ENCODE data around the gene CLK2. TPM values are rescaled to one million over a fixed set of nuclear protein-coding genes. Genes with fewer than 3 reads are reported as not detected.

CLK2 gene
- total and polyA plus RNA-seq, 2 experiments from 2014 or later: 27.2 to 54.6 TPM

DNA sequence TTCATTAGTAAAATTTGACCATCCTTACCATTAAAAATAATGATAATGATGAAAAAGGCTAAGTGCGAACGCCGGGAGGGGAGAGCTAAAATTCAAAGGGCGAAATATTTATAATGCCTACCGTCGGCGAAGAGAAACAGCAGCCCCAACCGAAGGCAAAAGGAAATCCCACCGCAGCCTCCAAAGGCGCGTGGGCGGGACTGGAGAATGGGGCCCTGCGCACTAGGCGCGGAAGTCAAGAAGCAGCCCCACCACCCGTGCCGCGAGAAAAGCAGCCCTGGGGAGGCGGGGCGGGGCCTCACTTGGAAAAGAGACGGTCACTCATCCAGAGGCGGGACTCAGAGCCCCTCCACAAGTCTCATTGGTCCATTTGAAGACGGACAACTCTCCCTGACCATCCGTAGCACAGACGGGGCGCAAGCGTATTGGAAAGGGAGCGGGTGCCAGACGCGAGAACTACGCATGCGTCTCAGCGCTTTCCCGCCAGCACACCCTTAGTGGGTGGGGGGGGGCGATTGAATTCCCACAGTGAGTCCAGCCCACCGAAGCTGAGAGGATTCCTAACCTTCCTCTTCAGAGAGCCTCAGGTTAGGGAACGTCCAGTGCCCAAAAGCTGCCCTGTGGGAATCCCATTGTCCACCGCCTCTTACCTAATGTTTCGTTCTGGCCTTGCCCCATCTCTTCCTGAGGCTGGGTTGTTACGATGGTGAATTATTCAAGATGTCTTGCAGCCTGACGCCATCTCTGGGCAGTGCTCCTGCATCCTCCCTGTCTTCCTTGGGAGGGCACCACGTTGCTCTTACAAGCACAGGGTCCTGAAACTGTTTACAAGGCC, 45.8 kb downstream of the CLK2 start:
- peaks cover 11% of the 10 kb centered on the region for H3K79me2 ChIP-seq (replicated peaks; ENCODE audit: insufficient read depth)
- Mint-ChIP-seq H3K27me3 (ENCODE audit: insufficient read depth, low read depth, poor library complexity) (peaks cover 26% of the 10 kb centered on the region), H3K36me3 (ENCODE audit: low read depth) (peaks cover 9% of the 10 kb centered on the region; the same call in 1 of the 3 replicates), H3K4me3 (peak overlapping the region; percentile 83), H3K9me3 (no peaks in the 10 kb centered on the region), H3K27ac (peak overlapping the region; percentile 98), H3K4me1 (peaks cover 28% of the 10 kb centered on the region)
- TF ChIP-seq, protein P1, sequence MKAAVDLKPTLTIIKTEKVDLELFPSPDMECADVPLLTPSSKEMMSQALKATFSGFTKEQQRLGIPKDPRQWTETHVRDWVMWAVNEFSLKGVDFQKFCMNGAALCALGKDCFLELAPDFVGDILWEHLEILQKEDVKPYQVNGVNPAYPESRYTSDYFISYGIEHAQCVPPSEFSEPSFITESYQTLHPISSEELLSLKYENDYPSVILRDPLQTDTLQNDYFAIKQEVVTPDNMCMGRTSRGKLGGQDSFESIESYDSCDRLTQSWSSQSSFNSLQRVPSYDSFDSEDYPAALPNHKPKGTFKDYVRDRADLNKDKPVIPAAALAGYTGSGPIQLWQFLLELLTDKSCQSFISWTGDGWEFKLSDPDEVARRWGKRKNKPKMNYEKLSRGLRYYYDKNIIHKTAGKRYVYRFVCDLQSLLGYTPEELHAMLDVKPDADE (IDR thresholded peaks at IDR 0.05): no peak
- peak; percentile 95 for TF ChIP-seq POLR2AphosphoS5 (IDR thresholded peaks at IDR 0.05; ENCODE audit: low read depth)
- no peak for TF ChIP-seq EZH2phosphoT487 (IDR thresholded peaks at IDR 0.05; ENCODE audit: unreplicated experiment)
- no peak for TF ChIP-seq ZNF114 (CRISPR knock-in tag; IDR thresholded peaks at IDR 0.05)
- TF ChIP-seq, protein P2, sequence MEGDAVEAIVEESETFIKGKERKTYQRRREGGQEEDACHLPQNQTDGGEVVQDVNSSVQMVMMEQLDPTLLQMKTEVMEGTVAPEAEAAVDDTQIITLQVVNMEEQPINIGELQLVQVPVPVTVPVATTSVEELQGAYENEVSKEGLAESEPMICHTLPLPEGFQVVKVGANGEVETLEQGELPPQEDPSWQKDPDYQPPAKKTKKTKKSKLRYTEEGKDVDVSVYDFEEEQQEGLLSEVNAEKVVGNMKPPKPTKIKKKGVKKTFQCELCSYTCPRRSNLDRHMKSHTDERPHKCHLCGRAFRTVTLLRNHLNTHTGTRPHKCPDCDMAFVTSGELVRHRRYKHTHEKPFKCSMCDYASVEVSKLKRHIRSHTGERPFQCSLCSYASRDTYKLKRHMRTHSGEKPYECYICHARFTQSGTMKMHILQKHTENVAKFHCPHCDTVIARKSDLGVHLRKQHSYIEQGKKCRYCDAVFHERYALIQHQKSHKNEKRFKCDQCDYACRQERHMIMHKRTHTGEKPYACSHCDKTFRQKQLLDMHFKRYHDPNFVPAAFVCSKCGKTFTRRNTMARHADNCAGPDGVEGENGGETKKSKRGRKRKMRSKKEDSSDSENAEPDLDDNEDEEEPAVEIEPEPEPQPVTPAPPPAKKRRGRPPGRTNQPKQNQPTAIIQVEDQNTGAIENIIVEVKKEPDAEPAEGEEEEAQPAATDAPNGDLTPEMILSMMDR (conservative IDR thresholded peaks at IDR 0.05; ENCODE audit: low read depth in 2 of 2): peak in 1 of 2 experiments; percentile 29; a peak in 2 of 4 replicates
- TF ChIP-seq ZNF331 (CRISPR knock-in tag; IDR thresholded peaks at IDR 0.05; ENCODE audit: low read depth): no peak
- TF ChIP-seq, protein P3, sequence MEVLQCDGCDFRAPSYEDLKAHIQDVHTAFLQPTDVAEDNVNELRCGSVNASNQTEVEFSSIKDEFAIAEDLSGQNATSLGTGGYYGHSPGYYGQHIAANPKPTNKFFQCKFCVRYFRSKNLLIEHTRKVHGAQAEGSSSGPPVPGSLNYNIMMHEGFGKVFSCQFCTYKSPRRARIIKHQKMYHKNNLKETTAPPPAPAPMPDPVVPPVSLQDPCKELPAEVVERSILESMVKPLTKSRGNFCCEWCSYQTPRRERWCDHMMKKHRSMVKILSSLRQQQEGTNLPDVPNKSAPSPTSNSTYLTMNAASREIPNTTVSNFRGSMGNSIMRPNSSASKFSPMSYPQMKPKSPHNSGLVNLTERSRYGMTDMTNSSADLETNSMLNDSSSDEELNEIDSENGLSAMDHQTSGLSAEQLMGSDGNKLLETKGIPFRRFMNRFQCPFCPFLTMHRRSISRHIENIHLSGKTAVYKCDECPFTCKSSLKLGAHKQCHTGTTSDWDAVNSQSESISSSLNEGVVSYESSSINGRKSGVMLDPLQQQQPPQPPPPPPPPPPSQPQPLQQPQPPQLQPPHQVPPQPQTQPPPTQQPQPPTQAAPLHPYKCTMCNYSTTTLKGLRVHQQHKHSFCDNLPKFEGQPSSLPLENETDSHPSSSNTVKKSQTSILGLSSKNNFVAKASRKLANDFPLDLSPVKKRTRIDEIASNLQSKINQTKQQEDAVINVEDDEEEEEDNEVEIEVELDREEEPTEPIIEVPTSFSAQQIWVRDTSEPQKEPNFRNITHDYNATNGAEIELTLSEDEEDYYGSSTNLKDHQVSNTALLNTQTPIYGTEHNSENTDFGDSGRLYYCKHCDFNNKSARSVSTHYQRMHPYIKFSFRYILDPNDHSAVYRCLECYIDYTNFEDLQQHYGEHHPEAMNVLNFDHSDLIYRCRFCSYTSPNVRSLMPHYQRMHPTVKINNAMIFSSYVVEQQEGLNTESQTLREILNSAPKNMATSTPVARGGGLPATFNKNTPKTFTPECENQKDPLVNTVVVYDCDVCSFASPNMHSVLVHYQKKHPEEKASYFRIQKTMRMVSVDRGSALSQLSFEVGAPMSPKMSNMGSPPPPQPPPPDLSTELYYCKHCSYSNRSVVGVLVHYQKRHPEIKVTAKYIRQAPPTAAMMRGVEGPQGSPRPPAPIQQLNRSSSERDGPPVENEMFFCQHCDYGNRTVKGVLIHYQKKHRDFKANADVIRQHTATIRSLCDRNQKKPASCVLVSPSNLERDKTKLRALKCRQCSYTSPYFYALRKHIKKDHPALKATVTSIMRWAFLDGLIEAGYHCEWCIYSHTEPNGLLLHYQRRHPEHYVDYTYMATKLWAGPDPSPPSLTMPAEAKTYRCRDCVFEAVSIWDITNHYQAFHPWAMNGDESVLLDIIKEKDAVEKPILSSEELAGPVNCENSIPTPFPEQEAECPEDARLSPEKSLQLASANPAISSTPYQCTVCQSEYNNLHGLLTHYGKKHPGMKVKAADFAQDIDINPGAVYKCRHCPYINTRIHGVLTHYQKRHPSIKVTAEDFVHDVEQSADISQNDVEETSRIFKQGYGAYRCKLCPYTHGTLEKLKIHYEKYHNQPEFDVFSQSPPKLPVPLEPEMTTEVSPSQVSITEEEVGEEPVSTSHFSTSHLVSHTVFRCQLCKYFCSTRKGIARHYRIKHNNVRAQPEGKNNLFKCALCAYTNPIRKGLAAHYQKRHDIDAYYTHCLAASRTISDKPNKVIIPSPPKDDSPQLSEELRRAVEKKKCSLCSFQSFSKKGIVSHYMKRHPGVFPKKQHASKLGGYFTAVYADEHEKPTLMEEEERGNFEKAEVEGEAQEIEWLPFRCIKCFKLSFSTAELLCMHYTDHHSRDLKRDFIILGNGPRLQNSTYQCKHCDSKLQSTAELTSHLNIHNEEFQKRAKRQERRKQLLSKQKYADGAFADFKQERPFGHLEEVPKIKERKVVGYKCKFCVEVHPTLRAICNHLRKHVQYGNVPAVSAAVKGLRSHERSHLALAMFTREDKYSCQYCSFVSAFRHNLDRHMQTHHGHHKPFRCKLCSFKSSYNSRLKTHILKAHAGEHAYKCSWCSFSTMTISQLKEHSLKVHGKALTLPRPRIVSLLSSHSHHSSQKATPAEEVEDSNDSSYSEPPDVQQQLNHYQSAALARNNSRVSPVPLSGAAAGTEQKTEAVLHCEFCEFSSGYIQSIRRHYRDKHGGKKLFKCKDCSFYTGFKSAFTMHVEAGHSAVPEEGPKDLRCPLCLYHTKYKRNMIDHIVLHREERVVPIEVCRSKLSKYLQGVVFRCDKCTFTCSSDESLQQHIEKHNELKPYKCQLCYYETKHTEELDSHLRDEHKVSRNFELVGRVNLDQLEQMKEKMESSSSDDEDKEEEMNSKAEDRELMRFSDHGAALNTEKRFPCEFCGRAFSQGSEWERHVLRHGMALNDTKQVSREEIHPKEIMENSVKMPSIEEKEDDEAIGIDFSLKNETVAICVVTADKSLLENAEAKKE (CRISPR knock-in tag; IDR thresholded peaks at IDR 0.05): no peak
- H3K4me1 ChIP-seq (ENCODE audit: insufficient read depth): peaks cover 14% of the 10 kb centered on the region
- peaks cover 6% of the 10 kb centered on the region; the same call in 1 of the 2 replicates for H4K20me1 ChIP-seq (replicated peaks; ENCODE audit: insufficient read depth)
- peak overlapping the region; percentile 75 for H3K4me3 ChIP-seq
- DNase-seq (ENCODE audit: low spot score) (peak; percentile 99), ATAC-seq (peak; percentile 94)
- H3K9me2 ChIP-seq (ENCODE audit: insufficient read depth): no peaks in the 10 kb centered on the region
- peak overlapping the region; percentile 29 for H2AFZ ChIP-seq
- no peaks in the 10 kb centered on the region; the same call in 1 of the 2 replicates for H3K27me3 ChIP-seq (ENCODE audit: insufficient read depth)
- peak overlapping the region; percentile 87 for H3K27ac ChIP-seq (ENCODE audit: low read depth)
- H3F3A ChIP-seq (replicated peaks; ENCODE audit: low read depth): peaks cover 8% of the 10 kb centered on the region
- H3K36me3 ChIP-seq (ENCODE audit: insufficient read depth): no peaks in the 10 kb centered on the region; the same call in 1 of the 2 replicates
- peak overlapping the region; percentile 88 for H3K4me2 ChIP-seq
